Esophagus squamous epithelium (tissue), 5 donors: ENCODE results near the gene SCAF8. TPM values are rescaled to one million over a fixed set of nuclear protein-coding genes. Genes with fewer than 3 reads are reported as not detected.

Experiments
- DNase-seq: peaks from one replicate; lab custom pipeline; 2025; lab: John Stamatoyannopoulos, UW
- H3K27ac ChIP-seq, 4 donors: fragments of 200-600 bp; sonication (generic); one replicate each; pipeline ENCODE4 v1.5.1; 2016 to 2019; ENCODE audit warnings: mild to moderate bottlenecking in 1 of 4
- H3K27me3 ChIP-seq, 4 donors: fragments of 200-600 bp; sonication (generic); 1 replicate in 3 of 4; 2 replicates in 1 of 4; pipeline versions ENCODE4 v1.5.1 to v1.6.0; 2017 to 2021; ENCODE audit warnings: antibody characterized with exemption in 1 of 4
- H3K36me3 ChIP-seq, 3 donors: fragments of 200-600 bp; sonication (generic); one replicate each; pipeline ENCODE4 v1.5.1; 2016 to 2019
- H3K4me1 ChIP-seq, 3 donors: fragments of 200-600 bp; sonication (generic); one replicate each; pipeline ENCODE4 v1.5.1; 2017 to 2019
- H3K4me3 ChIP-seq, 4 donors: fragments of 200-600 bp; sonication (generic); 1 replicate in 3 of 4; 2 replicates in 1 of 4; pipeline ENCODE4 v1.5.1; 2016 to 2019; ENCODE audit warnings: mild to moderate bottlenecking in 2 of 4, moderate library complexity in 1 of 4
- H3K9me3 ChIP-seq, 3 donors: fragments of 200-600 bp; sonication (generic); one replicate each; pipeline ENCODE4 v1.5.1; 2016 to 2019
- CTCF ChIP-seq, 6 experiments: fragments of 450-650 bp in 4 of 6; fragments of 200-600 bp in 2 of 6; sonication (generic) in 2 of 6; IDR thresholded peaks; one replicate each; pipeline ENCODE4 v1.5.1; 2016 to 2019; ENCODE audit warnings: antibody characterized with exemption in 6 of 6, mild to moderate bottlenecking in 4 of 6, moderate library complexity in 4 of 6
- POLR2A ChIP-seq, 4 donors: fragments of 450-650 bp; IDR thresholded peaks; one replicate each; pipeline ENCODE4 v1.6.1; 2017; ENCODE audit warnings: antibody characterized with exemption in 4 of 4, mild to moderate bottlenecking in 4 of 4, moderate library complexity in 3 of 4
- WGBS, 2 donors: methylation state at CpG; one replicate each; pipeline ENCODE4 v1.1.5; 2018; 5-methylcytosine and 5-hydroxymethylcytosine counted together
- intact Hi-C: fragments of 100-400 bp; cut with DNase I; formaldehyde crosslinking; loops from one replicate; pipeline ENCODE4 v1.15.0; 2022
- small RNA-seq, 4 donors: library from RNA; depleted of rRNA; stranded (forward); fragments of <200 nt; gene quantifications; one replicate each; pipeline ENCODE3, GENCODE V24; 2016
- total RNA-seq, 4 donors: library from RNA; depleted of rRNA; stranded (reverse); fragments of >200 nt; gene quantifications; one replicate each; pipeline ENCODE4 v1.1.0, GENCODE V29; 2016
- donor health status: DM: yes; HTN: yes; CAD: no.

Gene SCAF8
- total RNA-seq, 4 donors from 2014 or later, result 14.8 to 31.3 (median 20.5) TPM

GRCh38 chr6:154882107-154882506, 148.9 kb downstream of the SCAF8 start:
- 43 to 64% methylated on average over 3 of the region's 3 CpGs for WGBS, 2 donors
- TF ChIP-seq CTCF (IDR thresholded peaks at IDR 0.05), result no peak
- TF ChIP-seq POLR2A (IDR thresholded peaks at IDR 0.05), result no peak
- DNase-seq, result no peak
- no peak overlapping the region for H3K4me3 ChIP-seq
- H3K27ac ChIP-seq, result no peak overlapping the region
- no peaks in the 10 kb centered on the region for H3K27me3 ChIP-seq
- peaks cover 0 to 16% (median 5%) of the 10 kb centered on the region in 3 donors for H3K4me1 ChIP-seq
- intact Hi-C loops, result no loop called here
- H3K36me3 ChIP-seq, result no peaks in the 10 kb centered on the region
- H3K9me3 ChIP-seq, result no peaks in the 10 kb centered on the region

Small RNA genes lying within 50 kb of the gene (small RNA-seq; reads per million reads assigned to genes)
- 0 reads per million in 4 donors for gene MIR1273C
- gene RNU6-824P, result 0 reads per million in 4 donors

Other genes starting within 250 kb of the SCAF8 start
- gene CNKSR3, start 222.7 kb upstream of the SCAF8 start, total RNA-seq, result 10 to 100 TPM; 10.2 to 18.8 (median 13.8) TPM